Measurements from ENCODE around the gene NADK.
A peak's percentile ranks its signal among the peaks of the same experiment; 100 is the strongest.

Gene NADK

GRCh38 chr1:1786836-1787605 is 8.8 kb upstream of the NADK start:
- DNase-seq, result no peak

GRCh38 chr1:1785666-1786065 is 7.4 kb upstream of the NADK start:
- no peak for DNase-seq

GRCh38 chr1:1784933-1785332 is 6.7 kb upstream of the NADK start:
- DNase-seq, result no peak

- DNase-seq, result no peak
These were observed 5.0 kb upstream of the NADK start for GRCh38 chr1:1783320-1783719.

GRCh38 chr1:1782399-1783221 is 4.3 kb upstream of the NADK start:
- peak in 2 of 5 experiments; percentile 20 to 35 for DNase-seq

GRCh38 chr1:1781526-1781903 is 3.2 kb upstream of the NADK start:
- no peak for DNase-seq

GRCh38 chr1:1780598-1781525 is 2.6 kb upstream of the NADK start:
- DNase-seq, result no peak

GRCh38 chr1:1779691-1780597 is 1.7 kb upstream of the NADK start:
- peak in 3 of 5 experiments; percentile 31 to 89 (median 67) for DNase-seq

GRCh38 chr1:1779320-1779675 is 1.0 kb upstream of the NADK start:
- DNase-seq, result no peak

GRCh38 chr1:1778663-1779319 is 521 bp upstream of the NADK start:
- peak; percentile 60 to 80 (median 73) for DNase-seq

- DNase-seq, result no peak
These were observed 729 bp downstream of the NADK start for GRCh38 chr1:1777583-1777899.

- DNase-seq, result no peak
These were observed 1.3 kb downstream of the NADK start for GRCh38 chr1:1776672-1777582.

- DNase-seq, result no peak
These were observed 2.7 kb downstream of the NADK start for GRCh38 chr1:1775327-1776226.

- DNase-seq, result no peak
These were observed 4.4 kb downstream of the NADK start for GRCh38 chr1:1773874-1774273.

- DNase-seq, result no peak
These were observed 7.2 kb downstream of the NADK start for GRCh38 chr1:1771096-1771495.

- DNase-seq, result no peak
These were observed 8.2 kb downstream of the NADK start for GRCh38 chr1:1770102-1770501.

- DNase-seq, result no peak
These were observed 9.8 kb downstream of the NADK start for GRCh38 chr1:1768249-1768992.

- DNase-seq, result no peak
These were observed 13.3 kb downstream of the NADK start for GRCh38 chr1:1764876-1765470.

Measured in T-helper 2 cell (primary cell).